GM23338 (cell line): Measurements from ENCODE around the gene ZXDC.

Source experiments
- CREB1 ChIP-seq: fragments of 250-450 bp; sonication (Bioruptor Pico); IDR thresholded peaks from 2 replicates; pipeline ENCODE4 v1.5.0; 2020; ENCODE audit warnings: low read depth, mild to moderate bottlenecking, moderate library complexity
- EZH2 ChIP-seq: fragments of 200-600 bp; sonication (generic); IDR thresholded peaks from one replicate; pipeline ENCODE4 v1.8.0; 2017; ENCODE audit warnings: antibody characterized with exemption, mild to moderate bottlenecking, low read depth; ENCODE audit not compliant: unreplicated experiment
- EZH2phosphoT487 ChIP-seq: fragments of 200-600 bp; sonication (generic); IDR thresholded peaks from one replicate; pipeline ENCODE4 v1.8.1; 2018; ENCODE audit warnings: antibody characterized with exemption; ENCODE audit not compliant: unreplicated experiment
- POLR2AphosphoS5 ChIP-seq: IDR thresholded peaks from 2 replicates; pipeline ENCODE4 v1.6.1; 2016; ENCODE audit warnings: antibody characterized with exemption, low read depth
- TF ChIP-seq, protein P1 (sequence below), 2 experiments: fragments of 200-600 bp in 1 of 2; sonication (generic) in 1 of 2; conservative IDR thresholded peaks; 2 replicates each; pipeline versions ENCODE4 v1.5.1 to v1.6.1; 2016 to 2017; ENCODE audit warnings: antibody characterized with exemption in 2 of 2, low read depth in 2 of 2, mild to moderate bottlenecking in 2 of 2, moderate library complexity in 1 of 2
- TF ChIP-seq, protein P2 (sequence below): IDR thresholded peaks from one replicate; pipeline ENCODE4 v1.6.1; 2018; ENCODE audit warnings: antibody characterized with exemption; ENCODE audit not compliant: unreplicated experiment

DNA sequence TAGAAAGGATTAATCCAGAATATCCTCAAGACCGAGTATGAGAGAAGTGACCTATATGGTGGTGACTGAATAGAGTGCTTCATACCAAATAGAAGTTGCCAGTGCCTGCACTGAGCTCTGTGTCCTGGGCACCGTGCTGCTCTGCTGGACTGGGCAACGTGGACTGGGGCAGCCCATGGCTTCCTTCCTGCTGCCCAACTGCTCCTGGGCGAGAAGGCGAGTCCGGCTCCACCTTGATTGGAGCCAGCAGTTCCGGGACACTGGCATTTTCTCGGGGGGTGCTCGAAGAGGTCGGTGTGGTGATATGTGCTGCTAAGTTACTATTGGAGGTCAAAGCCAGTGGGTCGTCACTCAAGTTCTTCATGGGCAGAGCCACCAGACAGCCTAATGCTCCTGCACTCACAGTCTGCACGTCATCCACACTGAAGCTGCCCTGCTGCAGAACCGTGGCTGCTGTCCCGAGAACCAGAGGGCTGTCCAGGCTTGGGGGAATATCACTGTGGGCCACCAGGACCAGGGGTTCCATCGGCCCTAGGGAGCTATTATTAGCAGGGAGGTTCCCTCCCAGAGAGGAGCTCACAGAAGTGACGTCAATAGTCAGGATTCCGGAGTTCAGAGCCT is 14.1 kb downstream of the ZXDC start:
- TF ChIP-seq POLR2AphosphoS5 (no peak), CREB1 (no peak), EZH2 (no peak), EZH2phosphoT487 (no peak)
- TF ChIP-seq, protein P1, sequence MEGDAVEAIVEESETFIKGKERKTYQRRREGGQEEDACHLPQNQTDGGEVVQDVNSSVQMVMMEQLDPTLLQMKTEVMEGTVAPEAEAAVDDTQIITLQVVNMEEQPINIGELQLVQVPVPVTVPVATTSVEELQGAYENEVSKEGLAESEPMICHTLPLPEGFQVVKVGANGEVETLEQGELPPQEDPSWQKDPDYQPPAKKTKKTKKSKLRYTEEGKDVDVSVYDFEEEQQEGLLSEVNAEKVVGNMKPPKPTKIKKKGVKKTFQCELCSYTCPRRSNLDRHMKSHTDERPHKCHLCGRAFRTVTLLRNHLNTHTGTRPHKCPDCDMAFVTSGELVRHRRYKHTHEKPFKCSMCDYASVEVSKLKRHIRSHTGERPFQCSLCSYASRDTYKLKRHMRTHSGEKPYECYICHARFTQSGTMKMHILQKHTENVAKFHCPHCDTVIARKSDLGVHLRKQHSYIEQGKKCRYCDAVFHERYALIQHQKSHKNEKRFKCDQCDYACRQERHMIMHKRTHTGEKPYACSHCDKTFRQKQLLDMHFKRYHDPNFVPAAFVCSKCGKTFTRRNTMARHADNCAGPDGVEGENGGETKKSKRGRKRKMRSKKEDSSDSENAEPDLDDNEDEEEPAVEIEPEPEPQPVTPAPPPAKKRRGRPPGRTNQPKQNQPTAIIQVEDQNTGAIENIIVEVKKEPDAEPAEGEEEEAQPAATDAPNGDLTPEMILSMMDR (conservative IDR thresholded peaks at IDR 0.05; ENCODE audit: low read depth in 2 of 2) = no peak
- TF ChIP-seq, protein P2, sequence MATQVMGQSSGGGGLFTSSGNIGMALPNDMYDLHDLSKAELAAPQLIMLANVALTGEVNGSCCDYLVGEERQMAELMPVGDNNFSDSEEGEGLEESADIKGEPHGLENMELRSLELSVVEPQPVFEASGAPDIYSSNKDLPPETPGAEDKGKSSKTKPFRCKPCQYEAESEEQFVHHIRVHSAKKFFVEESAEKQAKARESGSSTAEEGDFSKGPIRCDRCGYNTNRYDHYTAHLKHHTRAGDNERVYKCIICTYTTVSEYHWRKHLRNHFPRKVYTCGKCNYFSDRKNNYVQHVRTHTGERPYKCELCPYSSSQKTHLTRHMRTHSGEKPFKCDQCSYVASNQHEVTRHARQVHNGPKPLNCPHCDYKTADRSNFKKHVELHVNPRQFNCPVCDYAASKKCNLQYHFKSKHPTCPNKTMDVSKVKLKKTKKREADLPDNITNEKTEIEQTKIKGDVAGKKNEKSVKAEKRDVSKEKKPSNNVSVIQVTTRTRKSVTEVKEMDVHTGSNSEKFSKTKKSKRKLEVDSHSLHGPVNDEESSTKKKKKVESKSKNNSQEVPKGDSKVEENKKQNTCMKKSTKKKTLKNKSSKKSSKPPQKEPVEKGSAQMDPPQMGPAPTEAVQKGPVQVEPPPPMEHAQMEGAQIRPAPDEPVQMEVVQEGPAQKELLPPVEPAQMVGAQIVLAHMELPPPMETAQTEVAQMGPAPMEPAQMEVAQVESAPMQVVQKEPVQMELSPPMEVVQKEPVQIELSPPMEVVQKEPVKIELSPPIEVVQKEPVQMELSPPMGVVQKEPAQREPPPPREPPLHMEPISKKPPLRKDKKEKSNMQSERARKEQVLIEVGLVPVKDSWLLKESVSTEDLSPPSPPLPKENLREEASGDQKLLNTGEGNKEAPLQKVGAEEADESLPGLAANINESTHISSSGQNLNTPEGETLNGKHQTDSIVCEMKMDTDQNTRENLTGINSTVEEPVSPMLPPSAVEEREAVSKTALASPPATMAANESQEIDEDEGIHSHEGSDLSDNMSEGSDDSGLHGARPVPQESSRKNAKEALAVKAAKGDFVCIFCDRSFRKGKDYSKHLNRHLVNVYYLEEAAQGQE = no peak
